SU-DHL-6 (cell line): ENCODE results near the gene RASSF5.

Experiments
- H2AFZ ChIP-seq: fragments of 200-600 bp; sonication (generic); 2 replicates; pipeline ENCODE4 v1.6.1; 2014; ENCODE audit warnings: low read depth, mild to moderate bottlenecking, moderate library complexity, mixed read lengths, antibody characterized with exemption, low read length; ENCODE audit not compliant: severe bottlenecking
- H3F3A ChIP-seq: fragments of 200-600 bp; shearing (Covaris generic); 2 replicates; pipeline ENCODE4 v1.6.0; 2016; ENCODE audit warnings: antibody characterized with exemption, mild to moderate bottlenecking; ENCODE audit not compliant: insufficient read depth
- H3K27ac ChIP-seq: fragments of 200-600 bp; sonication (generic); 2 replicates; pipeline ENCODE4 v1.5.1; 2016; ENCODE audit warnings: low read depth, mild to moderate bottlenecking, low read length, moderate library complexity, mixed read lengths
- H3K27me3 ChIP-seq: fragments of 200-600 bp; sonication (generic), shearing (Covaris generic); 2 replicates; pipeline ENCODE4 v1.6.0; 2014; ENCODE audit warnings: mild to moderate bottlenecking, low read length
- H3K36me3 ChIP-seq: fragments of 200-600 bp; sonication (generic); 2 replicates; pipeline ENCODE4 v1.6.1; 2014; ENCODE audit warnings: mild to moderate bottlenecking, low read length, mixed read lengths
- H3K4me2 ChIP-seq: fragments of 300-600, 200-600 bp; shearing (Covaris generic), sonication (generic); 2 replicates; pipeline ENCODE4 v1.6.0; 2014; ENCODE audit warnings: low read length, low read depth, mild to moderate bottlenecking; ENCODE audit not compliant: poor library complexity, severe bottlenecking
- H3K4me3 ChIP-seq: fragments of 200-600 bp; sonication (generic); 2 replicates; pipeline ENCODE4 v1.5.1; 2014; ENCODE audit warnings: antibody characterized with exemption, low read length, mild to moderate bottlenecking, mixed read lengths; ENCODE audit not compliant: insufficient read depth, poor library complexity, severe bottlenecking
- H3K79me2 ChIP-seq: fragments of 200-600 bp; sonication (generic); 2 replicates; pipeline ENCODE4 v1.6.1; 2014; ENCODE audit warnings: mild to moderate bottlenecking, low read length, moderate library complexity; ENCODE audit not compliant: insufficient read depth
- H3K9ac ChIP-seq: fragments of 200-600 bp; sonication (generic); 2 replicates; pipeline ENCODE4 v1.7.0; 2014; ENCODE audit warnings: mild to moderate bottlenecking, low read length
- H3K9me2 ChIP-seq: fragments of 200-600 bp; sonication (generic); replicated peaks from 2 replicates; pipeline ENCODE4 v1.6.1; 2014; ENCODE audit warnings: low read length; ENCODE audit not compliant: insufficient read depth
- H3K9me3 ChIP-seq: fragments of 200-600 bp; sonication (generic); 2 replicates; pipeline ENCODE4 v1.6.1; 2014; ENCODE audit warnings: low read length, mixed read lengths; ENCODE audit not compliant: insufficient read depth
- H4K20me1 ChIP-seq: fragments of 200-600 bp; sonication (generic); 2 replicates; pipeline ENCODE4 v1.6.1; 2014; ENCODE audit warnings: low read depth, mild to moderate bottlenecking, antibody characterized with exemption, low read length, moderate library complexity, mixed read lengths
- CTCF ChIP-seq: fragments of 200-600 bp; sonication (generic); IDR thresholded peaks from one replicate; pipeline ENCODE4 v1.5.1; 2017; ENCODE audit warnings: antibody characterized with exemption, mild to moderate bottlenecking, low read length, moderate library complexity; ENCODE audit not compliant: insufficient read depth, poor library complexity, severe bottlenecking
- EZH2phosphoT487 ChIP-seq: fragments of 200-600 bp; sonication (generic), shearing (Covaris generic); conservative IDR thresholded peaks from 2 replicates; pipeline ENCODE4 v1.6.1; 2018; ENCODE audit warnings: mild to moderate bottlenecking, antibody characterized with exemption, low read length, moderate library complexity, mixed read lengths

RASSF5 gene

GRCh38 chr1:206513312-206514111 is 6.2 kb downstream of the RASSF5 start:
- H3K9me2 ChIP-seq: no peaks in the 10 kb centered on the region
- no peak overlapping the region for H3K27ac ChIP-seq
- H3K27me3 ChIP-seq: no peaks in the 10 kb centered on the region; the same call in 1 of the 2 replicates
- H3K9me3 ChIP-seq: no peaks in the 10 kb centered on the region
- H3K79me2 ChIP-seq: no peaks in the 10 kb centered on the region
- no peak overlapping the region for H3K4me2 ChIP-seq
- H3K9ac ChIP-seq: no peak overlapping the region
- no peak for TF ChIP-seq EZH2phosphoT487
- TF ChIP-seq CTCF: no peak
- H3K36me3 ChIP-seq: no peaks in the 10 kb centered on the region
- H3K4me3 ChIP-seq: no peak overlapping the region
- no peak overlapping the region for H2AFZ ChIP-seq
- H4K20me1 ChIP-seq: no peaks in the 10 kb centered on the region
- H3F3A ChIP-seq: no peaks in the 10 kb centered on the region

GRCh38 chr1:206514813-206515387 is 7.6 kb downstream of the RASSF5 start:
- no peaks in the 10 kb centered on the region; the same call in 1 of the 2 replicates for H3K27me3 ChIP-seq
- no peaks in the 10 kb centered on the region for H3K9me3 ChIP-seq
- H3K27ac ChIP-seq: no peak overlapping the region
- no peaks in the 10 kb centered on the region for H4K20me1 ChIP-seq
- H3K9me2 ChIP-seq: no peaks in the 10 kb centered on the region
- no peak overlapping the region for H3K4me3 ChIP-seq
- H3K36me3 ChIP-seq: no peaks in the 10 kb centered on the region
- no peak overlapping the region for H3K9ac ChIP-seq
- no peaks in the 10 kb centered on the region for H3F3A ChIP-seq
- H2AFZ ChIP-seq: no peak overlapping the region
- H3K4me2 ChIP-seq: no peak overlapping the region
- TF ChIP-seq EZH2phosphoT487: no peak
- TF ChIP-seq CTCF: no peak
- H3K79me2 ChIP-seq: no peaks in the 10 kb centered on the region

GRCh38 chr1:206516728-206516990 is 9.3 kb downstream of the RASSF5 start:
- Histone ChIP-seq H3K27me3 (no peaks in the 10 kb centered on the region; the same call in 1 of the 2 replicates), H3F3A (no peaks in the 10 kb centered on the region), H3K9ac (no peak overlapping the region), H3K4me3 (no peak overlapping the region), H3K79me2 (no peaks in the 10 kb centered on the region), H3K9me3 (no peaks in the 10 kb centered on the region), H2AFZ (no peak overlapping the region), H4K20me1 (no peaks in the 10 kb centered on the region), H3K27ac (no peak overlapping the region), H3K4me2 (no peak overlapping the region), H3K36me3 (no peaks in the 10 kb centered on the region), H3K9me2 (no peaks in the 10 kb centered on the region)
- TF ChIP-seq EZH2phosphoT487 (no peak), CTCF (no peak)
